ENCODE results near the gene CCNB1. TPM values are rescaled to one million over a fixed set of nuclear protein-coding genes. Genes with fewer than 3 reads are reported as not detected.
"Not testable (repeated sequence)": the region's sequence is repeated elsewhere in the genome, so short reads cannot be mapped to it uniquely, and the experiment has no call there.

The CCNB1 gene
- total and polyA plus RNA-seq, 8 donors: 1.3 to 3.3 (median 2.9) TPM

GRCh38 chr5:69160651-69161050 is 6.3 kb upstream of the CCNB1 start:
- Histone ChIP-seq H3K27ac (no peak overlapping the region), H3K4me3 (no peak overlapping the region), H3K36me3 (no peaks in the 10 kb centered on the region), H3K9me3 (no peaks in the 10 kb centered on the region), H3K27me3 (no peaks in the 10 kb centered on the region), H3K4me1 (no peaks in the 10 kb centered on the region)
- ATAC-seq (no peak), DNase-seq (no peak), FAIRE-seq (no peak)
- intact Hi-C loops (cut with DNase I): no loop called here
- TF ChIP-seq, protein P1, sequence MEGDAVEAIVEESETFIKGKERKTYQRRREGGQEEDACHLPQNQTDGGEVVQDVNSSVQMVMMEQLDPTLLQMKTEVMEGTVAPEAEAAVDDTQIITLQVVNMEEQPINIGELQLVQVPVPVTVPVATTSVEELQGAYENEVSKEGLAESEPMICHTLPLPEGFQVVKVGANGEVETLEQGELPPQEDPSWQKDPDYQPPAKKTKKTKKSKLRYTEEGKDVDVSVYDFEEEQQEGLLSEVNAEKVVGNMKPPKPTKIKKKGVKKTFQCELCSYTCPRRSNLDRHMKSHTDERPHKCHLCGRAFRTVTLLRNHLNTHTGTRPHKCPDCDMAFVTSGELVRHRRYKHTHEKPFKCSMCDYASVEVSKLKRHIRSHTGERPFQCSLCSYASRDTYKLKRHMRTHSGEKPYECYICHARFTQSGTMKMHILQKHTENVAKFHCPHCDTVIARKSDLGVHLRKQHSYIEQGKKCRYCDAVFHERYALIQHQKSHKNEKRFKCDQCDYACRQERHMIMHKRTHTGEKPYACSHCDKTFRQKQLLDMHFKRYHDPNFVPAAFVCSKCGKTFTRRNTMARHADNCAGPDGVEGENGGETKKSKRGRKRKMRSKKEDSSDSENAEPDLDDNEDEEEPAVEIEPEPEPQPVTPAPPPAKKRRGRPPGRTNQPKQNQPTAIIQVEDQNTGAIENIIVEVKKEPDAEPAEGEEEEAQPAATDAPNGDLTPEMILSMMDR (IDR thresholded peaks at IDR 0.05): no peak
- 90 to 91% methylated on average over 16 of the region's 16 CpGs for WGBS, 2 donors

DNA sequence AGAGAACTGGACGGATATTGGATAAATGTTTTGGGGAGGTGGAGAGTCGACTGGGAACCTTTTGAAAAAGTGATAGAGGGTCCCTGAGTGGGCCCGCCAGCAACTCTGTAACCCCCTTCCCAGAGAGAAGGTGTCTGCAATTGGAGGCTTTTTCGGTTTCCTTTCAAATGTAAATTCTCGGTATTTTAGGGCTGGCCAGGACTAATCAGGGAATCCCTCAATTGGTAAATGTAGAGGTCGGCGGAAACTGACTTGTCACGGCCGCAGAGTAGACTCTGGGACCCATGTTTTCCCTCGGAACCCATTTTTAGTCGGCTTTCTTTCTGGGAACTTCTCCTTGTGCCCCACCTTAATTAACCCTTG is 524 bp downstream of the CCNB1 start:
- H3K27me3 ChIP-seq: no peaks in the 10 kb centered on the region
- WGBS, 2 donors: 2% methylated on average over 11 of the region's 11 CpGs
- no peak for FAIRE-seq

DNA sequence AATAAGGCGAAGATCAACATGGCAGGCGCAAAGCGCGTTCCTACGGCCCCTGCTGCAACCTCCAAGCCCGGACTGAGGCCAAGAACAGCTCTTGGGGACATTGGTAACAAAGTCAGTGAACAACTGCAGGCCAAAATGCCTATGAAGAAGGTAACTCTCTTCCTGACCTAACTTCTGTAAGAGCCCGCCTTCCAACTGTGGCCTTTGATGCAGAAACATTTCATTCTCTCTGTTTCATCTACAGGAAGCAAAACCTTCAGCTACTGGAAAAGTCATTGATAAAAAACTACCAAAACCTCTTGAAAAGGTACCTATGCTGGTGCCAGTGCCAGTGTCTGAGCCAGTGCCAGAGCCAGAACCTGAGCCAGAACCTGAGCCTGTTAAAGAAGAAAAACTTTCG is 979 bp downstream of the CCNB1 start:
- H3K27me3 ChIP-seq: no peaks in the 10 kb centered on the region
- H3K4me3 ChIP-seq: peak overlapping the region in 1 of 4 donors; percentile 68
- FAIRE-seq (no peak), ATAC-seq (no peak), DNase-seq (no peak)
- WGBS, 2 donors: 37 to 44% methylated on average over 8 of the region's 8 CpGs
- no peaks in the 10 kb centered on the region for H3K9me3 ChIP-seq
- intact Hi-C loops (cut with DNase I): no loop called here
- H3K4me1 ChIP-seq: peaks cover 0 to 14% (median 10%) of the 10 kb centered on the region in 3 donors
- TF ChIP-seq, protein P1 (IDR thresholded peaks at IDR 0.05): no peak
- H3K27ac ChIP-seq: no peak overlapping the region
- no peaks in the 10 kb centered on the region for H3K36me3 ChIP-seq

More for the DNA sequence above, 524 bp downstream of the CCNB1 start:
- TF ChIP-seq, protein P1 (IDR thresholded peaks at IDR 0.05): no peak
- peaks cover 0 to 14% (median 10%) of the 10 kb centered on the region in 3 donors for H3K4me1 ChIP-seq
- H3K4me3 ChIP-seq: peak overlapping the region; percentile 61 to 68 (median 64)
- ATAC-seq: no peak
- no peak for DNase-seq
- peak overlapping the region in 2 of 4 donors; percentile 14 to 17 for H3K27ac ChIP-seq
- no peaks in the 10 kb centered on the region for H3K9me3 ChIP-seq
- intact Hi-C loops (cut with DNase I): no loop called here
- no peaks in the 10 kb centered on the region for H3K36me3 ChIP-seq

DNA sequence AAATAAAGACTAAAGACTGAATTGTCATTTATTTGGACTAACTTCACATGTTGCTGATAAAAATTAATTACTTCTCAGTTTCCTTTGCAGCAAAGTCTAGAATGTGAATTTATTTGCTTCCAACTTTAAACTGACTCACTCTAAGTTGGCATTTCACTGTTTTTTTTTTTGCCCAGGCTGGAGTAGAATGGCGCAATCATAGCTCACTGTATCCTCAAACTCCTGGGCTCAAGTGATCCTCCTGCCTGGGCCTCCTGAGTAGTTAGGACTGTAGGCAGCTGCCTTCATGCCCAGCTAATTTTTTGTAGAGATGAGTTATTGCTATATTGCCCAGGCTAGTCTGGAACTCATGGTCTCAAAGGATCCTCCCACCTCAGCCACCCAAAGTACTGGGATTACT is 3.5 kb downstream of the CCNB1 start:
- peaks cover 0 to 14% (median 10%) of the 10 kb centered on the region in 3 donors for H3K4me1 ChIP-seq
- H3K9me3 ChIP-seq: no peaks in the 10 kb centered on the region
- H3K27me3 ChIP-seq: no peaks in the 10 kb centered on the region
- no peak for DNase-seq
- WGBS, 2 donors: 96 to 100% methylated on average over 1 of the region's 1 CpG
- ATAC-seq: no peak
- no peaks in the 10 kb centered on the region for H3K36me3 ChIP-seq
- intact Hi-C loops (cut with DNase I): no loop called here
- no peak overlapping the region for H3K27ac ChIP-seq
- FAIRE-seq: no peak
- no peak overlapping the region for H3K4me3 ChIP-seq
- TF ChIP-seq, protein P1 (IDR thresholded peaks at IDR 0.05): no peak

- no peak overlapping the region for H3K4me3 ChIP-seq
- TF ChIP-seq, protein P1 (IDR thresholded peaks at IDR 0.05): no peak
- H3K36me3 ChIP-seq: no peaks in the 10 kb centered on the region
- no peaks in the 10 kb centered on the region for H3K27me3 ChIP-seq
- intact Hi-C loops (cut with DNase I): no loop called here
- no peaks in the 10 kb centered on the region for H3K9me3 ChIP-seq
- FAIRE-seq: no peak
- 91 to 98% methylated on average over 3 of the region's 3 CpGs for WGBS, 2 donors
- H3K4me1 ChIP-seq: peaks cover 0 to 14% (median 10%) of the 10 kb centered on the region in 3 donors
- no peak for ATAC-seq
- no peak overlapping the region for H3K27ac ChIP-seq
- DNase-seq: no peak
Observed at GRCh38 chr5:69170969-69171368, 4.0 kb downstream of the CCNB1 start.

- 84 to 86% methylated on average over 15 of the region's 15 CpGs for WGBS, 2 donors
- DNase-seq; H3K4me3 ChIP-seq; ATAC-seq; H3K27ac ChIP-seq; H3K36me3 ChIP-seq; intact Hi-C loops (cut with DNase I); FAIRE-seq; H3K27me3 ChIP-seq; H3K9me3 ChIP-seq; H3K4me1 ChIP-seq: not testable (repeated sequence)
Observed at GRCh38 chr5:69181659-69182293, 14.8 kb downstream of the CCNB1 start.

All from pancreas (tissue), 10 donors.